Neuron (in vitro differentiated cells): ENCODE results near the gene RCBTB1.
"Not testable (repeated sequence)": the region's sequence is repeated elsewhere in the genome, so short reads cannot be mapped to it uniquely, and the experiment has no call there.

Source experiments
- H2AFZ ChIP-seq: one replicate; pipeline ENCODE4 v1.6.1; 2013; ENCODE audit warnings: low read depth, mild to moderate bottlenecking, inconsistent platforms, low read length, moderate library complexity
- H3K27me3 ChIP-seq: one replicate; pipeline ENCODE4 v1.6.1; 2013; ENCODE audit warnings: low read length; ENCODE audit not compliant: insufficient read depth
- H3K36me3 ChIP-seq: one replicate; pipeline ENCODE4 v1.6.1; 2013; ENCODE audit warnings: low read length; ENCODE audit not compliant: insufficient read depth
- H3K4me1 ChIP-seq: one replicate; pipeline ENCODE4 v1.6.1; 2013; ENCODE audit warnings: low read length; ENCODE audit not compliant: insufficient read depth
- H3K4me3 ChIP-seq: 2 replicates; pipeline ENCODE4 v1.5.1; 2013; ENCODE audit warnings: mild to moderate bottlenecking, low read length, moderate library complexity
- H3K9me3 ChIP-seq: one replicate; pipeline ENCODE4 v1.6.1; 2013; ENCODE audit warnings: low read length

The RCBTB1 gene

GRCh38 chr13:49512578-49512977 is 72.8 kb downstream of the RCBTB1 start:
- no peak overlapping the region for H3K4me3 ChIP-seq
- H3K27me3 ChIP-seq: no peaks in the 10 kb centered on the region
- no peak overlapping the region for H2AFZ ChIP-seq
- H3K4me1 ChIP-seq: no peaks in the 10 kb centered on the region
- no peaks in the 10 kb centered on the region for H3K36me3 ChIP-seq
- no peaks in the 10 kb centered on the region for H3K9me3 ChIP-seq

GRCh38 chr13:49503951-49504350 is 81.4 kb downstream of the RCBTB1 start:
- Histone ChIP-seq H3K36me3 (no peaks in the 10 kb centered on the region), H2AFZ (no peak overlapping the region)

GRCh38 chr13:49502954-49503353 is 82.4 kb downstream of the RCBTB1 start:
- Histone ChIP-seq H2AFZ (no peak overlapping the region), H3K4me3 (no peak overlapping the region)

More at GRCh38 chr13:49503951-49504350, 81.4 kb downstream of the RCBTB1 start:
- Histone ChIP-seq H3K4me3 (no peak overlapping the region), H3K27me3 (no peaks in the 10 kb centered on the region), H3K4me1 (no peaks in the 10 kb centered on the region), H3K9me3 (peaks cover 1% of the 10 kb centered on the region)

GRCh38 chr13:49499889-49500660 is 85.3 kb downstream of the RCBTB1 start:
- H3K9me3 ChIP-seq: peaks cover 6% of the 10 kb centered on the region
- no peak overlapping the region for H2AFZ ChIP-seq
- H3K4me1 ChIP-seq: no peaks in the 10 kb centered on the region
- no peaks in the 10 kb centered on the region for H3K27me3 ChIP-seq
- H3K4me3 ChIP-seq: no peak overlapping the region
- H3K36me3 ChIP-seq: no peaks in the 10 kb centered on the region

More at GRCh38 chr13:49502954-49503353, 82.4 kb downstream of the RCBTB1 start:
- no peaks in the 10 kb centered on the region for H3K27me3 ChIP-seq
- H3K4me1 ChIP-seq: no peaks in the 10 kb centered on the region
- H3K9me3 ChIP-seq: peaks cover 1% of the 10 kb centered on the region
- no peaks in the 10 kb centered on the region for H3K36me3 ChIP-seq

GRCh38 chr13:49498206-49498605 is 87.2 kb downstream of the RCBTB1 start:
- no peaks in the 10 kb centered on the region for H3K4me1 ChIP-seq
- no peaks in the 10 kb centered on the region for H3K36me3 ChIP-seq
- no peak overlapping the region for H2AFZ ChIP-seq
- no peaks in the 10 kb centered on the region for H3K27me3 ChIP-seq
- no peak overlapping the region for H3K4me3 ChIP-seq
- H3K9me3 ChIP-seq: peaks cover 5% of the 10 kb centered on the region

DNA sequence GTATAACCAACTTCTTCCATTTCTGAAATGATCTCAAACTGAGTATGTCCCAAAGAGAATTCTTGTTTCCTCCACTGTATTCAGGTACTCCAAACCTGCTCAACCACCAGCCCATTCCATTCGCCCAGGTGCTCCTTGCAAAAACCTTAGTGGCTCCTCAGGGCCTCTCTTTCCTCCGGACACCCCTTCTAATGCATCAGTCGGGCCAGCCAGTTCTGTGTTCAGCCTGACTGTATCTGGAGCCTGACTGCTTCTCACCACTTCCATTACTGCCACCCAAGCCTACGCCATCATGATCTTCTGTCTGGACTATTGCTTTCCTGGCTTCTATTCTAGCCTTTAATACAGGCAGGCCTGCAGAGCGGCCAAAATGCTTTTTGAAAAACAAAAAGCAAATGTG is 88.1 kb downstream of the RCBTB1 start:
- Histone ChIP-seq H3K4me1 (no peaks in the 10 kb centered on the region), H2AFZ (no peak overlapping the region), H3K27me3 (no peaks in the 10 kb centered on the region), H3K9me3 (peaks cover 5% of the 10 kb centered on the region), H3K36me3 (no peaks in the 10 kb centered on the region), H3K4me3 (no peak overlapping the region)

DNA sequence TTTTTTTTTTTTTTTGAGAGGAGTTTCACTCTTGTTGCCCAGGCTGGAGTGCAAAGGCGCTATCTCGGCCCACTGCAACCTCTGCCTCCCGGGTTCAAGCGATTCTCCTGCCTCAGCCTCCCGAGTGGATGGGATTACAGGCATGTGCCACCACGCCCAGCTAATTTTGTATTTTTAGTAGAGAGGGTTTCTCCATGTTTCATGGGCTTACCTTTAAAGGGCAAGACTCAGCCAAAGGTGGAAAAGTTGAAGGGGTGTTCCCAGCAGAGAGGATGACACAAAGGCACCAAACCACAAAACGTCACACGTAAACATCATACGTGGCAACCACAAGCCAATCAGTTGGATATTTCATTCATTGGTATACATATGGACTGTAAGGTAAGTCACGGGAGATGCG is 88.5 kb downstream of the RCBTB1 start:
- H3K27me3 ChIP-seq, H3K4me3 ChIP-seq, H2AFZ ChIP-seq: not testable (repeated sequence)

GRCh38 chr13:49495783-49496762 is 89.3 kb downstream of the RCBTB1 start, which contains the start of gene PHF11:
Gene PHF11, plus strand, starts transcription at chr13:49495953. Its CDS starts 49 bp downstream, at chr13:49496002.
- no peaks in the 10 kb centered on the region for H3K27me3 ChIP-seq
- H3K36me3 ChIP-seq: no peaks in the 10 kb centered on the region
- H2AFZ ChIP-seq: no peak within 1 kb of the TSS
- H3K9me3 ChIP-seq: peaks cover 5% of the 10 kb centered on the region
- no peak within 1 kb of the TSS for H3K4me3 ChIP-seq
- H3K4me1 ChIP-seq: no peaks in the 10 kb centered on the region

More for the DNA sequence above, 88.5 kb downstream of the RCBTB1 start:
- H3K9me3 ChIP-seq, H3K4me1 ChIP-seq, H3K36me3 ChIP-seq: not testable (repeated sequence)

GRCh38 chr13:49494645-49495044 is 90.7 kb downstream of the RCBTB1 start:
- Histone ChIP-seq H2AFZ (no peak overlapping the region), H3K4me3 (no peak overlapping the region), H3K36me3 (no peaks in the 10 kb centered on the region), H3K4me1 (no peaks in the 10 kb centered on the region), H3K9me3 (peaks cover 5% of the 10 kb centered on the region), H3K27me3 (no peaks in the 10 kb centered on the region)

GRCh38 chr13:49488563-49488962 is 96.8 kb downstream of the RCBTB1 start:
- Histone ChIP-seq H3K9me3 (no peaks in the 10 kb centered on the region), H3K36me3 (peaks cover 6% of the 10 kb centered on the region), H3K4me3 (no peak overlapping the region), H3K27me3 (no peaks in the 10 kb centered on the region), H3K4me1 (no peaks in the 10 kb centered on the region), H2AFZ (no peak overlapping the region)
